Measurements from ENCODE around the gene VPS54.
"Not testable (repeated sequence)": the region's sequence is repeated elsewhere in the genome, so short reads cannot be mapped to it uniquely, and the experiment has no call there.

VPS54 gene

DNA sequence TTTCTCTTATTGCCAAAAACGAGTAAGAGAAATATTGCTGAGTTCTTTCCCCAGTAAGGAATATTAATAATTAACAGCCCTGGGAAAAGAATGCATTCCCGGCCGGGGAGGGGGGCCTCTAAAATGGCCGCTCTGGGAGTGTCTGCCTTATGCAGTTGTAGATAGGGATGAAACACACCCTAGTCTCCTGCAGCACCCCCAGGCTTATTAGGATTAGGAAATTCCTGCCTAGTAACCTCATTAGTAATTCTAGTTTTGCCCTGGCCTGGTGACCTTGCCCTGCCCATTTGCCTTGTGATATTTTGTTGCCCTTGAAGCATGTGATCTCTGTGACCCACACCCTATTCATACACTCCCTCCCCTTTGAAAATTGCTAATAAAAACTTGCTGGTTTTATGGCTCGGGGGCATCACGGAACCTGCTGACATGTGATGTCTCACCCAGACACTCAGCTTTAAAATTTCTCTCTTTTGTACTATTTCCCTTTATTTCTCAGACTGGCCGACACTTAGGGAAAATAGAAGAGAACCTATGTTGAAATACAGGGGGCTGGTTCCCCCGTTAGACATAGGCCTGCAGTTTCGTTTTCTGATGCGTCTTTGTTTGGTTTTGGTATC, 22.5 kb downstream of the VPS54 start:
- DNase-seq (ENCODE audit: extremely low read depth in 1 of 2, low read depth in 1 of 2), result not testable (repeated sequence)

- not testable (repeated sequence) for DNase-seq (ENCODE audit: extremely low read depth in 1 of 2, low read depth in 1 of 2)
Observed at GRCh38 chr2:63994329-63995070, 24.7 kb downstream of the VPS54 start.

DNA sequence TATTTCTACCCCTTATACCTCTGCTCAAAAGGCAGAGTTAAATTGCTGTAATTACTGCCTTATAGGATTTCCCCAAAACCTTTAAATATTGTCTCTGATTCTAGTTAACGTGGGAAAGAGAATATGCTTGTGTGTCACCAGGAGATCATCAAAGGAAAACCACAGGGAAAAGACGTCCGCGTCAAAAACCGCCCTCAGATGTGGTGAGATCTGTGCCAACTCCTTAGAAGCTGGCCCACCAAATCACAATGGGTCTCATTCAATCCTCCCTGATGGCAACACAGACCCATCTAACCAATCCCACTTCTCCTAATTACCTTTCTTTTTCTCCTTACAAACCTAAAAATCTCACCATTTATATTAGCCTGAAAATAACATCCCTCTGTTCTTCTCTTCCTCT, 25.4 kb downstream of the VPS54 start:
- no peak for DNase-seq (ENCODE audit: extremely low read depth in 1 of 2, low read depth in 1 of 2)

DNA sequence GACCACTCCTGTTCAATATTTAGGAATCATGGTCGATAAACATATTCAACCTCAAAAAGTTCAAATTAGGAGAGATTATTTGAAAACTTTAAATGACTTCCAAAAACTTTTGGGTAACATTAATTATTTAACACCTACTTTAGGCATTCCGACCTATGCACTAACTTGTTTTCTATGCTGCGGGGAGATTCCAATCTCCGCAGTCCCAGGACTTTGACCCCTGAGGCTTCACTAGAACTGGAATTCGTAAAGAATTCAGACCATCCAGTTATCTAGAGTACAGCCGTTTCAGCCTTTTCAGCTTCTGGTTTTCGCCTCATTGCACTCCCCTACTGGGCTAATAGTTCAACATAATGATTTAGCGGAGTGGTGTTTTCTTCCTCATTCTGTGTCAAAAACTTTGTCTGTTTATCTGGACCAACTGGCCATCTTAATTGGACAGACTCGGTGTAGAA, 26.1 kb downstream of the VPS54 start:
- DNase-seq (ENCODE audit: extremely low read depth in 1 of 2, low read depth in 1 of 2), result not testable (repeated sequence)

DNA sequence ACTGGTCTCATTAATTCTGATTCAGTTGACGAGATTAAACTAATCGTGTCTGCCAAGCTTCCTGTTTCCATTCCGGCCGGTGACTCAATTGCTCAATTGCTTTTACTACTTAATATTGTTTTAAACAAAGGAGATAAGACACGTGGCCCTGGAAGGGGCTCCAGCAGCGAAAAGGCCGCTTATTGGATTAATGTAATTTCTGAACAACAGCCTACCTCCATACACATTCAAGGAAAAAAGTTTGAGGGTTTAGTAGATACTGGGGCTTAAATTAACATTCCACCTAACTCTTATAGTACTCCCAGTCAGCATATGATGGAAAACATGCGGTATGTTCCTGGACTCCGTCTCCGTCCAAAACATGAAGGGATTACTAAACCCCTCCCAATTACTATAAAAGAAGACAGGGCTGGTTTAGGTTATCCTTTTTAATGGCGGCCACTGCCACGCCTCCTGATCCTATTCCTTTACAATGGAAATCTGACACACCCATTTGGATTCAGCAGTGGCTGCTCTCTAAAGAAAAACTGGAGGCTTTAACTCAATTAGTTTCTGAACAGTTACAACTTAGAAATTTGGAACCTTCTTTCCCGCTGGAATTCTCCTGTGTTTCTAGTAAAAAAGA, 27.1 kb downstream of the VPS54 start:
- DNase-seq (ENCODE audit: extremely low read depth in 1 of 2, low read depth in 1 of 2), result no peak

GRCh38 chr2:63991173-63991999, 27.8 kb downstream of the VPS54 start:
- not testable (repeated sequence) for DNase-seq (ENCODE audit: extremely low read depth in 1 of 2, low read depth in 1 of 2)

- no peak for DNase-seq (ENCODE audit: extremely low read depth in 1 of 2, low read depth in 1 of 2)
Observed at GRCh38 chr2:63990072-63990471, 29.2 kb downstream of the VPS54 start.

DNA sequence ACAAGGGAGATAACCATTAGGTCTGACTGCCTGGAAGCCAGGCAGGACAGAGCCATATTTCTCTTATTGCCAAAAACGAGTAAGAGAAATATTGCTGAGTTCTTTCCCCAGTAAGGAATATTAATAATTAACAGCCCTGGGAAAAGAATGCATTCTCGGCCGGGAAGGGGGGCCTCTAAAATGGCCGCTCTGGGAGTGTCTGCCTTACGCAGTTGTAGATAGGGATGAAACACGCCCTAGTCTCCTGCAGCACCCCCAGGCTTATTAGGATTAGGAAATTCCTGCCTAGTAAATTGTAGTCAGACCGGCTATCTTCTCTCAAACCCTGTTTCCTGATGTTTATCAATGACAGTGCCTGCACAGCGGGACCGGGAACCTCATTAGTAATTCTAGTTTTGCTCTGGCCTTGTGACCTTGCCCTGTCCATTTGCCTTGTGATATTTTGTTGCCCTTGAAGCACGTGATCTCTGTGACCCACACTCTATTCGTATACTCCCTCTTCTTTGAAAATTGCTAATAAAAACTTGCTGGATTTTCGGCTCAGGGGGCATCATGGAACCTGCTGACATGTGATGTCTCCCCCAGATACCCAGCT, 30.3 kb downstream of the VPS54 start:
- DNase-seq (ENCODE audit: extremely low read depth in 1 of 2, low read depth in 1 of 2), result not testable (repeated sequence)

GRCh38 chr2:63984606-63985359, 34.4 kb downstream of the VPS54 start:
- DNase-seq (ENCODE audit: extremely low read depth in 1 of 2, low read depth in 1 of 2), result no peak

DNA sequence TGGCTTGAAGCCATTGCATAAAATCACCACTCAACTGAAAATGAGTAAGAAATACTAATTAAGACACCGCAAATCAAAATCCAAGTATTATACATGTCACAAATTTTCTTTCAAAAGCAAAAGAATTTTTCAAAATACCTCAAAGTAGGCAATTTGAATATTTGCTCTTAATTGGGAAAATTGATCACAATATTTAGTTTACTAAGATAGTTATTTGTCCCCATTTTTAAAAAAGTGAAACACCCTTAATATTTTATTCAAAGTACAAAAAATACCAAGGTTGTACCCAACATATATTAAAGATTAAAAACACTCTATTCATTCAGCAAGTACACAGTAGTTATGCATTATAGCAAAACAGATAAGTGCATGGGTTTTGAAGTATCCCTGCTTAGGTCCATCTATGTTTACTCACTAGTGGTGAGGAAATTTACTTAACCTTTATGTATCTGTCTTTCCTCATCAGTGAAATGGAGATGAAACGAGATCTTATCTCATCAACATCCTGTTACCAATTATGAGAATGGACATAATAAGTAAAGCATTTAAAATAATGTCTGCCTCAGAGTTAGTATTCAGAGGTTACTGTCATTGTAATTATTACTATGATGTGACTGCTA, 35.1 kb downstream of the VPS54 start:
- DNase-seq (ENCODE audit: extremely low read depth in 1 of 2, low read depth in 1 of 2), result no peak

- DNase-seq (ENCODE audit: extremely low read depth in 1 of 2, low read depth in 1 of 2), result no peak
Observed at GRCh38 chr2:63982335-63982734, 36.9 kb downstream of the VPS54 start.

DNA sequence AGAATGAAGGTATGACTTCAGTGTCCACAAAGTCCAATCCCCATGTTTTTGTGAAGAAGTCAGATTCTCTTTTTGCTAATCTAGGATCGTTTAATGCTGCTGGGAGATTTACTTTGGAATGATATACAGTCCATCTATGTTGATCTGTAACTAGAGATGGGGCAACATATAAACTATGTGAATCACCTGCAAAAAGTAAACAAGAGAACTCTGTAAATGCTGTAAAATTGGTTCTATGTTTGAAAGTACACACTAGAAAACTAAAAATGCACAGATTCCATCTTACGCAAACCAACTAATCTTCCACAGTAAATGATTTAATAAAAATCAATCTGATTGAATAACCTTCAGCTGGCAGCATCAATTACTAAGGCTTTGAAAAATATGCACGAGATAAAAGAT, 37.5 kb downstream of the VPS54 start:
- DNase-seq (ENCODE audit: extremely low read depth in 1 of 2, low read depth in 1 of 2), result no peak

- DNase-seq (ENCODE audit: extremely low read depth in 1 of 2, low read depth in 1 of 2), result no peak
Observed at GRCh38 chr2:63980794-63981193, 38.4 kb downstream of the VPS54 start.

DNA sequence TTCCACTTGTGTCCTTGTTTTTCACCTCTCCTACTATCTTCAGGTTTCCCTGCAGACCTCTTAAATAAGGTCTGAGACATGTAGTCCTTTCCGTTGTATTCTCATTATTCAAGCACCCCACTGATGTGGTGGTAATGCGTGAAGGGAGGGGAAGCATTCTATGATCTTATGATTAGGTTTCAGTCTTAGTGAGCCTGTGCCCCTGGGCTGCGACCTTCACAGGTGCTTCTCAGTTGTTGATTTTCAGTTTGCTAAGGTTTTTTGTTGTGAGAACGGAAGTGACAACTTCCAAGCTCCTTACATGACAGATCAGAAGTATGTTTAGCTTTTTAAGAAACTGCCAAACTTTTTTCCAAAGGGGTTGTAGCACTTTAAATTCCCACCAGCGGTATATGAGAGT, 41.3 kb downstream of the VPS54 start:
- no peak for DNase-seq (ENCODE audit: extremely low read depth in 1 of 2, low read depth in 1 of 2)

DNA sequence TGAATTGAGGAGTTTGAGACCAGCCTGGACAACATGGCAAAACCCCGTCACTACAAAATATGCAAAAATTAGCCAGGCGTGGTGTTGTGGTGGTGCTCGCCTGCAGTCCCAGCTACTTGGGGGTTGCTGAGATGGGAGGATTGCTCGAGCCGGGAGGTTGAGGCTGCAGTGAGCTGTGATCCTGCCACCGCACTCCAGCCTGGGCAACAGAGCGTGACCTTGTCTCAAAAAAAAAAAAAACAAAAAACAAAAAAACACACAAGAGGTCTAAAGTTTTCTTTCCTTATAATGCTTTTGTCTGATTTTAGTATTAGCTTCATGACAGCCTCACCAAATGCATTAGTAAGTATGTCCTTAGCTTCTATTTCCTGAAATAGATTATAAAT, 43.1 kb downstream of the VPS54 start:
- no peak for DNase-seq (ENCODE audit: extremely low read depth in 1 of 2, low read depth in 1 of 2)

GRCh38 chr2:63975437-63976124, 43.6 kb downstream of the VPS54 start:
- no peak for DNase-seq (ENCODE audit: extremely low read depth in 1 of 2, low read depth in 1 of 2)

DNA sequence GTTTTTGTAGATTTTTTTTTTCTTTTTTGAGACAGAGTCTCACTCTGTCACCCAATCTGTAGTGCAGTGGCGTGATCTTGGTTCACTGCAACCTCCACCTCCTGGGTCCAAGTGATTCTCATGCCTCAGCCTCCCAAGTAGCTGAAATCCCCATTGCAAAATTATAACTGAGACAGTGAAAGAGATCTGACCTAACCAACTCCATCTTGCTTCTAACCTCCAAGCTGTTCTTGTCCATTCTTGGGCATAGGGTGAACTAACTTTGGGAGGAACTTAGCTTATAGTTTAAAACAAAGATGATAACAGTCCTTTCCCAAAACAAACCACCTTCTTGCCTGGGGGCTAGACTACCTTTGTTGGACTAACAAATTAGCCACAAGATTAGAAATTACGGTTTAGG, 44.2 kb downstream of the VPS54 start:
- DNase-seq (ENCODE audit: extremely low read depth in 1 of 2, low read depth in 1 of 2), result not testable (repeated sequence)

DNA sequence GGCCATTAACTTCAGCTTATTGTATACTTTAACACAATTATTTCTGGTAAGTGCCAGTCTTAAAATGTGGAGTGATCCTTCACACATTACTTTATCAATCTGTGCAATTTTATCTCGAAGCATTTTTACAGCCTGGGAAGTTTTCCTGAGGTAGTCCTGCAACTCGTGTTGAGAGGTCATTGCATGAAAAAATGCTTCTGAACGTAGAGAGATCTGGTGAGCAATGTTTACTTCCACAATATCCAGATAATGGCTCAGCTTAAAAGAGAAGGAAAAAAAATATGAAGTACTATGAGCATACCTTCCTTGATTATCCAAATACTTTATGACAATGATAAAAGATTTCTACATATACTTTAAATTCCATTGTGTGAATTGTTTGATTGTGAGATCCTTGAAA, 57.0 kb downstream of the VPS54 start:
- DNase-seq (ENCODE audit: extremely low read depth in 1 of 2, low read depth in 1 of 2), result no peak

DNA sequence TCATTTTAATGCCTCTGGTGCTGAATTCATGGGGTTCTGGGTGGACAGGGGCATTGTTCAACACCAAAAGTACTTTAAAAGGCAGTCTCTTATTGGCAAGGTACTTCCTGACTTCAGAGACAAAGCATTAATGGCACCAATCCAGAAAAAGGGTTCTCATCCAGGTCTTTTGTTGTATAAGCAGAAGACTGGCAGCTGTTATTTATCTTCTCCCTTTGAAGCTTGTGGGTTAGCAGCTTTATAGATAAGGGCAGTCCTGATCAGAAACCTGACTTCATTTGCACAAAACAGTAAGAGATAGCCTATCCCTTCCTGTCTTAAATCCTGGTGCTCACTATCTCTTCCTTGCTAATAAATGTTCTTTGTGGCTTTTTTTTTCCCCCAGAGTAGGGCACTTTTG, 68.8 kb downstream of the VPS54 start:
- no peak for DNase-seq (ENCODE audit: extremely low read depth in 1 of 2, low read depth in 1 of 2)

Data from activated CD8-positive, alpha-beta memory T cell treated with anti-CD3 and anti-CD28 coated beads for 1 hour (primary cell).